HG03064 (cell line): ENCODE data around the gene C16orf89.
"Not testable (repeated sequence)": the region's sequence is repeated elsewhere in the genome, so short reads cannot be mapped to it uniquely, and the experiment has no call there.

ENCODE experiments used
- ATAC-seq: cut with Tn5 transposase; IDR thresholded peaks from one replicate; pipeline ENCODE4 v1.9.1; 2021; ENCODE audit warnings: low read depth; ENCODE audit not compliant: unreplicated experiment

Gene C16orf89

GRCh38 chr16:5065813-5066212 lies at the start of gene C16orf89:
Gene C16orf89 (minus strand): TSS chr16:5065956. CDS start chr16:5065908, 48 bp downstream.
- ATAC-seq: no peak

- ATAC-seq: not testable (repeated sequence)
These were observed 45.2 kb upstream of the C16orf89 start for GRCh38 chr16:5110933-5111332.

- no peak for ATAC-seq
These were observed 42.9 kb upstream of the C16orf89 start for GRCh38 chr16:5108505-5109158.

GRCh38 chr16:5105039-5105438 lies 39.3 kb upstream of the C16orf89 start:
- not testable (repeated sequence) for ATAC-seq

GRCh38 chr16:5103296-5104032 lies 37.7 kb upstream of the C16orf89 start:
- not testable (repeated sequence) for ATAC-seq

GRCh38 chr16:5099174-5099573 lies 33.4 kb upstream of the C16orf89 start:
- not testable (repeated sequence) for ATAC-seq

GRCh38 chr16:5098221-5099159 lies 32.7 kb upstream of the C16orf89 start:
- not testable (repeated sequence) for ATAC-seq

GRCh38 chr16:5097470-5098220 lies 31.9 kb upstream of the C16orf89 start, which contains the start of gene EEF2KMT:
Gene EEF2KMT (minus strand): TSS chr16:5097795. CDS start chr16:5097739, 56 bp downstream.
- ATAC-seq: peak; percentile 95

GRCh38 chr16:5097061-5097469 lies 31.3 kb upstream of the C16orf89 start:
- not testable (repeated sequence) for ATAC-seq

GRCh38 chr16:5096437-5097060 lies 30.8 kb upstream of the C16orf89 start:
- not testable (repeated sequence) for ATAC-seq

- not testable (repeated sequence) for ATAC-seq
These were observed 29.5 kb upstream of the C16orf89 start for GRCh38 chr16:5095145-5095830.

GRCh38 chr16:5093746-5094145 lies 28.0 kb upstream of the C16orf89 start:
- not testable (repeated sequence) for ATAC-seq

- ATAC-seq: not testable (repeated sequence)
These were observed 27.3 kb upstream of the C16orf89 start for GRCh38 chr16:5093081-5093480.

- ATAC-seq: not testable (repeated sequence)
These were observed 24.8 kb upstream of the C16orf89 start for GRCh38 chr16:5090592-5090991.

- not testable (repeated sequence) for ATAC-seq
These were observed 24.3 kb upstream of the C16orf89 start for GRCh38 chr16:5089911-5090555.

GRCh38 chr16:5088936-5089335 lies 23.2 kb upstream of the C16orf89 start:
- ATAC-seq: not testable (repeated sequence)

- ATAC-seq: not testable (repeated sequence)
These were observed 22.5 kb upstream of the C16orf89 start for GRCh38 chr16:5088086-5088790.

GRCh38 chr16:5085716-5086115 lies 20.0 kb upstream of the C16orf89 start:
- not testable (repeated sequence) for ATAC-seq
